Measurements from ENCODE around the gene C1QB.

The C1QB gene

DNA sequence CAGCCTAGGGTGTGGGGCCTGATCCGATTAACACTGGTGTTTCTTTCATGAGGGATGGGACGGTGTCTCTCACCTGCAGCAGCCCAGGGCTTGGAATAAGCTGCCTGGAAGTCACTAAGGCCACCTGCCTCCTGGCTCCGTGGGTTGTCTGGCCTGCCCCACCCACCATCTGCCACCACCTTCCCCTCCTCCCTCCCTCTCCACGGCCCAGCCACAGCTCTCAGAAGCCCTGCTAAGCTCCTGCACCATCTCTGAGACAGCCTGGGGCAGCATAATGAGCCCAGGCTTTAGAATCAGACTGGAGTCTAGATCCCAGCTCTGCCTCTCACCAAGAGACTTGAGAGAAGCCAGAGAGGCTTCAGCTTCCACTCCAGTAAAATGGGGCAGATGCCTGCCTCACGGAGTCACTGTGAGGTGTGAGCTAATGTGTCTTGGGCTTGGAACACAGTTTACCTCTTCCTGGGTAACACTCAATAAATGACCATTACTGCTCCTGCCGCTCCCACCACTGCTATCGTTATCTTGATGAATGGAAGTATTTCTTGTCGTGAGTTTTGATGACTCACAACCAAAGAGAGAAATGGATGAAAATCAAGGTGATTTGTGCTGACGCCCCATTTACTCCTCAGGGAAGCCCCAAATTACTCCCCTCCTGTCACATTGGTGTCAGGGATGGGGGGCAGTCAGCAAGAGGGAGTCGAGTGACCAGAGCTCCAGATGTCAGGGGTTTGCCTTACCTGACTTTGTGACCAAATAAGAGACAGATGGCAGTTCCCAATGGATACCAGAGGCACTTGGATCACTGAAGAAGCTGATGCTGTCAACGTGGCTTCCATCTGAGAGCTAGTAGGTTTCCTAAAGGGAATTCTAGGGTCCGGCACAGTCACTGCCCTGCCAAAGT lies 40.1 kb upstream of the C1QB start:
- no peak for TF ChIP-seq CTCF (IDR thresholded peaks at IDR 0.05; ENCODE audit: low read depth, low read length, missing control alignments)
- in situ Hi-C loops (cut with HindIII; ENCODE audit: low sequenced_read_pairs) = no loop called here
- no peak for DNase-seq (ENCODE audit: low read depth)
- H3K4me3 ChIP-seq (ENCODE audit: low read depth, low read length) = no peak overlapping the region

- no peak for TF ChIP-seq CTCF (IDR thresholded peaks at IDR 0.05; ENCODE audit: low read depth, low read length, missing control alignments)
- in situ Hi-C loops (cut with HindIII; ENCODE audit: low sequenced_read_pairs) = no loop called here
- no peak for DNase-seq (ENCODE audit: low read depth)
- no peak overlapping the region for H3K4me3 ChIP-seq (ENCODE audit: low read depth, low read length)
These were observed 39.5 kb upstream of the C1QB start for GRCh38 chr1:22613572-22613918.

DNA sequence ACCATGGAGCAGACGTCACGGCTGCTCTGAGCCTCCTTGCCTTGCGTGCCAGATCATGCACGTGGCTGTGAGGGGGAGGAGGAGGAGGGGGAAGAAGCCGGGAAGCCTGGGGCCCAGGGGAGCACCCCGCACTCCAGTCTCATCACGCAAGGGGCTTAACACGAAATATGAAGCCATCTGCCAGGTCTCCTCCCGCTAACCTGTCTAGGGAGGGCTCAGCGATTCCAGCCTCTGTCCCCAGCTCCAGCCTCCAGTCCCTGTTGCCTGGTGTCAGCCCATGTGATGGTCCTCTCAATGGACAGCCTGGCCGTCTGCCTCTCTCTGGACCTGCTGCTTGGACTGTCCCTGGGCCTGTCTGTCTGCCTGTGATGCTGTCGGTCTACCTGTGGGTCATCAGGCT lies 39.1 kb upstream of the C1QB start:
- no peak overlapping the region for H3K4me3 ChIP-seq (ENCODE audit: low read depth, low read length)
- in situ Hi-C loops (cut with HindIII; ENCODE audit: low sequenced_read_pairs) = no loop called here
- DNase-seq (ENCODE audit: low read depth) = no peak
- no peak for TF ChIP-seq CTCF (IDR thresholded peaks at IDR 0.05; ENCODE audit: low read depth, low read length, missing control alignments)

DNA sequence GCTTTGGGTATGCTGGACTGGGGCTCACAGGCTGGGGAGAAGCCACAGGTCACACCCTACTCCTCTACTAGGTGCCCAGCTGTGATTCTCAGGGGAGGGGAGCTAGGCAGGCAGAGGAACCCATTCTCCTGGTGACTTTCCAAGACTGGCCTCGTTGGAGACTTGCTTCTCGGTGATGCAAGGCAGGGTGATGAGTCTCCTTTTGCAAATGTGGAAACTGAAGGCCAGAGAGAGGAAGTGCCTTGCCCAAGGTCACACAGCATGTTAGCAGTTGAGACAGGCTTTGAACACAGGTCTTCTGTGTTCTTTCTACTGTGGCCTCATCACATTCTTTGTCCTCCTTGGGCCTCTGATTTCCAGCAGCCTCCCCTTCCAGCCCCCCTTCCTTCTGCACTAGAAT lies 37.1 kb upstream of the C1QB start:
- no peak overlapping the region for H3K4me3 ChIP-seq (ENCODE audit: low read depth, low read length)
- in situ Hi-C loops (cut with HindIII; ENCODE audit: low sequenced_read_pairs) = no loop called here
- DNase-seq (ENCODE audit: low read depth) = no peak
- no peak for TF ChIP-seq CTCF (IDR thresholded peaks at IDR 0.05; ENCODE audit: low read depth, low read length, missing control alignments)

- no peak overlapping the region for H3K4me3 ChIP-seq (ENCODE audit: low read depth, low read length)
- no peak for TF ChIP-seq CTCF (IDR thresholded peaks at IDR 0.05; ENCODE audit: low read depth, low read length, missing control alignments)
- in situ Hi-C loops (cut with HindIII; ENCODE audit: low sequenced_read_pairs) = no loop called here
- DNase-seq (ENCODE audit: low read depth) = no peak
These were observed 36.5 kb upstream of the C1QB start for GRCh38 chr1:22616571-22616970.

GRCh38 chr1:22618056-22618455 lies 35.0 kb upstream of the C1QB start:
- DNase-seq (ENCODE audit: low read depth) = no peak
- TF ChIP-seq CTCF (IDR thresholded peaks at IDR 0.05; ENCODE audit: low read depth, low read length, missing control alignments) = no peak
- no peak overlapping the region for H3K4me3 ChIP-seq (ENCODE audit: low read depth, low read length)
- in situ Hi-C loops (cut with HindIII; ENCODE audit: low sequenced_read_pairs) = no loop called here

All from astrocyte of the cerebellum (primary cell).